Endothelial cell of umbilical vein (primary cell): Measurements from ENCODE around the gene TRIM34. TPM values are rescaled to one million over a fixed set of nuclear protein-coding genes. Genes with fewer than 3 reads are reported as not detected.

Experiments used
- BruUV-seq: library from RNA; stranded (reverse); fragments of 400-500 nt; replicated peaks from 2 replicates; lab custom pipeline; 2021; lab: Mats Ljungman, UMichigan
- CTCF ChIA-PET: fragments of 300-600, 350-600 bp; sonication (Branson Sonifier 250); formaldehyde crosslinking; loops from one replicate; lab custom pipeline; 2021; ENCODE audit warnings: antibody characterized with exemption, inconsistent platforms; lab: Charles Lee
- POLR2A ChIA-PET: fragments of 300-600, 350-600 bp; sonication (Branson Sonifier 250); formaldehyde crosslinking; loops from one replicate; lab custom pipeline; 2021; ENCODE audit warnings: antibody characterized with exemption, inconsistent platforms; lab: Charles Lee
- DNase-seq: peaks from one replicate; pipeline ENCODE4 v3.0.0-alpha.2; 2011; ENCODE audit warnings: low read depth, low spot score
- FAIRE-seq: peaks from 2 replicates; lab custom pipeline; 2011; peaks lifted over from hg19 to GRCh38; lab: Jason Lieb, UNC
- H2AFZ ChIP-seq: 2 replicates; pipeline ENCODE4 v1.6.0; 2012; ENCODE audit warnings: low read depth, low read length, control low read depth, inconsistent platforms
- H3K27ac ChIP-seq: 2 replicates; pipeline ENCODE4 v1.5.1; 2011; ENCODE audit warnings: low read depth, mild to moderate bottlenecking, control low read depth, low read length, moderate library complexity; ENCODE audit not compliant: insufficient read depth
- H3K27me3 ChIP-seq, 2 experiments: 2 replicates each; pipeline versions ENCODE4 v1.6.0 to v1.6.1; 2011; ENCODE audit warnings: low read length in 2 of 2, mixed read lengths in 1 of 2; ENCODE audit not compliant: control insufficient read depth in 2 of 2, insufficient read depth in 2 of 2
- H3K36me3 ChIP-seq, 2 experiments: 2 replicates in 1 of 2; 3 replicates in 1 of 2; pipeline ENCODE4 v1.5.1; 2011; ENCODE audit warnings: low read length in 2 of 2, mild to moderate bottlenecking in 1 of 2, moderate library complexity in 1 of 2; ENCODE audit not compliant: control insufficient read depth in 2 of 2, insufficient read depth in 2 of 2; ENCODE audit errors: extremely low read depth in 1 of 2
- H3K4me1 ChIP-seq: 3 replicates; pipeline ENCODE4 v1.5.1; 2011; ENCODE audit warnings: mild to moderate bottlenecking, low read length; ENCODE audit not compliant: control insufficient read depth, insufficient read depth; ENCODE audit errors: extremely low read depth
- H3K4me2 ChIP-seq: 2 replicates; pipeline ENCODE4 v1.6.1; 2011; ENCODE audit warnings: low read length, control low read depth, mixed read lengths; ENCODE audit not compliant: insufficient read depth
- H3K4me3 ChIP-seq, 3 experiments: fragments of 200-600 bp in 1 of 3; sonication (generic), shearing (Covaris generic) in 1 of 3; replicated peaks in 1 of 3; 2 replicates each; pipeline ENCODE4 v1.5.1; 2011 to 2016; ENCODE audit warnings: control low read depth in 3 of 3, low read length in 3 of 3, mild to moderate bottlenecking in 2 of 3, inconsistent platforms in 1 of 3, low read depth in 1 of 3, moderate library complexity in 1 of 3; ENCODE audit not compliant: insufficient read depth in 1 of 3
- H3K79me2 ChIP-seq: 2 replicates; pipeline ENCODE4 v1.6.0; 2012; ENCODE audit warnings: low read length, inconsistent platforms; ENCODE audit not compliant: control insufficient read depth, insufficient read depth
- H3K9ac ChIP-seq: replicated peaks from 2 replicates; pipeline ENCODE3; 2011; ENCODE audit warnings: low read length, control low read depth; ENCODE audit not compliant: insufficient read depth; ENCODE audit errors: extremely low read depth
- H3K9me1 ChIP-seq: replicated peaks from 3 replicates; pipeline ENCODE4 v1.6.0; 2011; ENCODE audit warnings: mild to moderate bottlenecking, low read length; ENCODE audit not compliant: control insufficient read depth, insufficient read depth; ENCODE audit errors: extremely low read depth
- H3K9me3 ChIP-seq: replicated peaks from 2 replicates; pipeline ENCODE4 v1.5.1; 2012; ENCODE audit warnings: low read length, inconsistent platforms; ENCODE audit not compliant: control insufficient read depth, insufficient read depth
- H4K20me1 ChIP-seq: replicated peaks from 2 replicates; pipeline ENCODE3; 2011; ENCODE audit warnings: mild to moderate bottlenecking, low read length; ENCODE audit not compliant: control insufficient read depth, insufficient read depth; ENCODE audit errors: extremely low read depth
- EZH2 ChIP-seq: IDR thresholded peaks from 2 replicates; pipeline ENCODE4 v1.6.1; 2012; ENCODE audit warnings: borderline replicate concordance, low read depth, mild to moderate bottlenecking, moderate library complexity, low read length, inconsistent platforms; ENCODE audit not compliant: severe bottlenecking
- FOS ChIP-seq: IDR thresholded peaks from 2 replicates; pipeline ENCODE4 v1.6.1; 2011; ENCODE audit warnings: mild to moderate bottlenecking, low read length, moderate library complexity, borderline replicate concordance; ENCODE audit not compliant: insufficient read depth
- GATA2 ChIP-seq: IDR thresholded peaks from 2 replicates; pipeline ENCODE4 v1.7.0; 2011; ENCODE audit warnings: low read depth, mild to moderate bottlenecking, moderate library complexity, mixed read lengths, low read length; ENCODE audit not compliant: insufficient read length, insufficient read depth
- JUN ChIP-seq: IDR thresholded peaks from 2 replicates; pipeline ENCODE4 v1.6.1; 2011; ENCODE audit warnings: borderline replicate concordance, low read depth; ENCODE audit not compliant: insufficient read length, insufficient read depth
- MYC ChIP-seq: IDR thresholded peaks from one replicate; pipeline ENCODE4 v1.6.1; 2011; ENCODE audit warnings: mild to moderate bottlenecking, low read depth, low read length
- POLR2A ChIP-seq: IDR thresholded peaks from 2 replicates; pipeline ENCODE4 v1.6.1; 2012; ENCODE audit warnings: low read depth, mild to moderate bottlenecking, control low read depth, low read length
- POLR2AphosphoS5 ChIP-seq: IDR thresholded peaks from 2 replicates; pipeline ENCODE4 v1.6.1; 2012; ENCODE audit warnings: low read depth, mild to moderate bottlenecking, control low read depth, low read length, moderate library complexity; ENCODE audit not compliant: insufficient read depth
- dilution Hi-C: fragments of 300-500 bp; cut with MboI; formaldehyde crosslinking; loops from one replicate; pipeline ENCODE4 v1.15.0; 2019; ENCODE audit warnings: low sequenced_read_pairs; ENCODE audit not compliant: extremely low pct_ligation_motif_present
- intact Hi-C: fragments of 100-400 bp; cut with micrococcal nuclease; formaldehyde crosslinking; loops from one replicate; pipeline ENCODE4 v1.10.0; 2022
- polyA plus RNA-seq, 4 experiments: library from polyadenylated mRNA; depleted of rRNA in 3 of 4; stranded (reverse) in 3 of 4; unstranded in 1 of 4; fragments of >200 nt; gene quantifications; 2 replicates each; pipeline versions ENCODE4 v1.2.1 to v1.2.3, GENCODE V29; 2011 to 2012; ENCODE audit warnings: missing spikeins in 1 of 4
- total RNA-seq: library from RNA; stranded (reverse); gene quantifications from 2 replicates; pipeline ENCODE4 v1.2.3, GENCODE V29; 2021
- TF ChIP-seq, protein P1 (sequence below), 2 donors: IDR thresholded peaks; 1 replicate in 1 of 2; 2 replicates in 1 of 2; pipeline ENCODE4 v1.5.1; 2011; ENCODE audit warnings: low read length in 2 of 2, mild to moderate bottlenecking in 2 of 2, moderate library complexity in 2 of 2, control low read depth in 1 of 2, inconsistent platforms in 1 of 2, low read depth in 1 of 2; ENCODE audit not compliant: insufficient read depth in 1 of 2; ENCODE audit errors: extremely low read depth in 1 of 2
- TF ChIP-seq, protein P2 (sequence below): IDR thresholded peaks from 2 replicates; pipeline ENCODE4 v1.6.1; 2011; ENCODE audit not compliant: insufficient read depth, insufficient read length

TRIM34 gene
- total and polyA plus RNA-seq, 2 donors (not counting 3 experiments of a cell fraction or from before 2014, with no cell fraction given), result 6.7 to 14.6 TPM

DNA sequence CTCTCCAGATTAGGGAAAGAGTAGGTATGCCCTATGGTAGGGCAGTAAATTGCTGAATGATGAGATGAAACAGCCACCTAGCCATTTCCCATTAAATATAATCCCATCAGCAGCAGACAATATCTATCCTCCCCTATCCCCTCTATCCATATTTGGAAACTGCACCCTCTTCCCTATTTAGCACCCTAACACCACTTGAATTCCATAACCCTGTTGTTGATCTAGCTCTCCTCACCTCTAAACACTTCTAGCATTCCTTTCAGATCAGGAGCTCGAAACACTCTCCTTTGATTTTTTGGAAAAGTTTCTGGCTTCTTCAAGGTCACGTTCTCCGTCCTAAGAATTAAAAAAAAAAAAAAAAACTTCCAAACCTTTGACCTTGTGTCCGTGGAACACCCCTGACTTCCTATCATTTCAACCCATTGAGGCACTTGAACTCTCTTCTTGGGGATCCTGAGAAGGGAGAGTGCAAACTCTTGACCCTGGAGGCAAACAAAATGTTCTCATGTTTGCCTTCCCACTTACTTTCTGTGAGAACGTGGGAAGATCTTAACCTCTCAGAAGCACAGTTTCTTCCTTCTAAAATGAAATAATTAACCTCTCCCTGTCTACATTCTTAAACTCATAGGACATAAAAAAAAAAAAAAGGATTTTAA is 41.1 kb downstream of the TRIM34 start:
- no peaks in the 10 kb centered on the region for H3K4me1 ChIP-seq

More for the DNA sequence above, 41.1 kb downstream of the TRIM34 start:
- Histone ChIP-seq H3K9me3 (no peaks in the 10 kb centered on the region), H3K27me3 (no peaks in the 10 kb centered on the region), H3K27ac (no peak overlapping the region), H3K9me1 (no peaks in the 10 kb centered on the region), H2AFZ (no peak overlapping the region), H3K79me2 (no peaks in the 10 kb centered on the region), H3K36me3 (peaks cover 18 to 25% of the 10 kb centered on the region in 2 experiments), H3K4me3 (no peak overlapping the region), H3K9ac (no peak overlapping the region), H3K4me2 (no peak overlapping the region), H4K20me1 (no peaks in the 10 kb centered on the region)
- no peak for FAIRE-seq
- dilution Hi-C loops (no loop called here), intact Hi-C loops (no loop called here)
- ChIA-PET CTCF (no interaction called here), POLR2A (no interaction called here)
- BruUV-seq, result no TSS peak
- DNase-seq, result no peak
- TF ChIP-seq, protein P1, sequence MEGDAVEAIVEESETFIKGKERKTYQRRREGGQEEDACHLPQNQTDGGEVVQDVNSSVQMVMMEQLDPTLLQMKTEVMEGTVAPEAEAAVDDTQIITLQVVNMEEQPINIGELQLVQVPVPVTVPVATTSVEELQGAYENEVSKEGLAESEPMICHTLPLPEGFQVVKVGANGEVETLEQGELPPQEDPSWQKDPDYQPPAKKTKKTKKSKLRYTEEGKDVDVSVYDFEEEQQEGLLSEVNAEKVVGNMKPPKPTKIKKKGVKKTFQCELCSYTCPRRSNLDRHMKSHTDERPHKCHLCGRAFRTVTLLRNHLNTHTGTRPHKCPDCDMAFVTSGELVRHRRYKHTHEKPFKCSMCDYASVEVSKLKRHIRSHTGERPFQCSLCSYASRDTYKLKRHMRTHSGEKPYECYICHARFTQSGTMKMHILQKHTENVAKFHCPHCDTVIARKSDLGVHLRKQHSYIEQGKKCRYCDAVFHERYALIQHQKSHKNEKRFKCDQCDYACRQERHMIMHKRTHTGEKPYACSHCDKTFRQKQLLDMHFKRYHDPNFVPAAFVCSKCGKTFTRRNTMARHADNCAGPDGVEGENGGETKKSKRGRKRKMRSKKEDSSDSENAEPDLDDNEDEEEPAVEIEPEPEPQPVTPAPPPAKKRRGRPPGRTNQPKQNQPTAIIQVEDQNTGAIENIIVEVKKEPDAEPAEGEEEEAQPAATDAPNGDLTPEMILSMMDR (IDR thresholded peaks at IDR 0.05; ENCODE audit: extremely low read depth in 1 of 2, insufficient read depth in 1 of 2, low read depth in 1 of 2, low read length in 2 of 2), result no peak
- no peak for TF ChIP-seq MYC
- TF ChIP-seq POLR2AphosphoS5, result no peak
- no peak for TF ChIP-seq JUN
- no peak for TF ChIP-seq GATA2
- no peak for TF ChIP-seq FOS
- TF ChIP-seq, protein P2, sequence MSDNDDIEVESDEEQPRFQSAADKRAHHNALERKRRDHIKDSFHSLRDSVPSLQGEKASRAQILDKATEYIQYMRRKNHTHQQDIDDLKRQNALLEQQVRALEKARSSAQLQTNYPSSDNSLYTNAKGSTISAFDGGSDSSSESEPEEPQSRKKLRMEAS, result no peak
- TF ChIP-seq POLR2A, result no peak
- no peak for TF ChIP-seq EZH2
